Stimulated activated naive CD8-positive, alpha-beta T cell treated with anti-CD3 and anti-CD28 coated beads, Interleukin-15, Interleukin-2, amounts not matched to agents 100 ng/mL and 50 ng/mL, for 24 hours (primary cell): ENCODE data around the gene PKP3.
"Not testable (repeated sequence)": the region's sequence is repeated elsewhere in the genome, so short reads cannot be mapped to it uniquely, and the experiment has no call there.

Experiments
- H3K27ac Mint-ChIP-seq: one replicate; pipeline ENCODE4 v1.8.0; 2021; ENCODE audit warnings: mild to moderate bottlenecking, mixed read lengths
- H3K27me3 Mint-ChIP-seq: one replicate; pipeline ENCODE4 v1.8.0; 2021; ENCODE audit warnings: mixed read lengths
- H3K36me3 Mint-ChIP-seq: one replicate; pipeline ENCODE4 v1.8.0; 2021; ENCODE audit warnings: low read depth, mixed read lengths
- H3K4me1 Mint-ChIP-seq: one replicate; pipeline ENCODE4 v1.8.0; 2021; ENCODE audit warnings: low read depth, mixed read lengths
- H3K4me3 Mint-ChIP-seq: one replicate; pipeline ENCODE4 v1.8.0; 2021; ENCODE audit warnings: mild to moderate bottlenecking, mixed read lengths
- H3K9me3 Mint-ChIP-seq: one replicate; pipeline ENCODE4 v1.8.0; 2021; ENCODE audit warnings: mixed read lengths

PKP3 gene

GRCh38 chr11:359181-359714 lies 34.8 kb upstream of the PKP3 start:
- no peaks in the 10 kb centered on the region for H3K27me3 Mint-ChIP-seq
- H3K27ac Mint-ChIP-seq = no peak overlapping the region
- H3K36me3 Mint-ChIP-seq = no peaks in the 10 kb centered on the region
- peaks cover 4% of the 10 kb centered on the region for H3K9me3 Mint-ChIP-seq
- H3K4me3 Mint-ChIP-seq = no peak overlapping the region
- H3K4me1 Mint-ChIP-seq = peaks cover 24% of the 10 kb centered on the region

DNA sequence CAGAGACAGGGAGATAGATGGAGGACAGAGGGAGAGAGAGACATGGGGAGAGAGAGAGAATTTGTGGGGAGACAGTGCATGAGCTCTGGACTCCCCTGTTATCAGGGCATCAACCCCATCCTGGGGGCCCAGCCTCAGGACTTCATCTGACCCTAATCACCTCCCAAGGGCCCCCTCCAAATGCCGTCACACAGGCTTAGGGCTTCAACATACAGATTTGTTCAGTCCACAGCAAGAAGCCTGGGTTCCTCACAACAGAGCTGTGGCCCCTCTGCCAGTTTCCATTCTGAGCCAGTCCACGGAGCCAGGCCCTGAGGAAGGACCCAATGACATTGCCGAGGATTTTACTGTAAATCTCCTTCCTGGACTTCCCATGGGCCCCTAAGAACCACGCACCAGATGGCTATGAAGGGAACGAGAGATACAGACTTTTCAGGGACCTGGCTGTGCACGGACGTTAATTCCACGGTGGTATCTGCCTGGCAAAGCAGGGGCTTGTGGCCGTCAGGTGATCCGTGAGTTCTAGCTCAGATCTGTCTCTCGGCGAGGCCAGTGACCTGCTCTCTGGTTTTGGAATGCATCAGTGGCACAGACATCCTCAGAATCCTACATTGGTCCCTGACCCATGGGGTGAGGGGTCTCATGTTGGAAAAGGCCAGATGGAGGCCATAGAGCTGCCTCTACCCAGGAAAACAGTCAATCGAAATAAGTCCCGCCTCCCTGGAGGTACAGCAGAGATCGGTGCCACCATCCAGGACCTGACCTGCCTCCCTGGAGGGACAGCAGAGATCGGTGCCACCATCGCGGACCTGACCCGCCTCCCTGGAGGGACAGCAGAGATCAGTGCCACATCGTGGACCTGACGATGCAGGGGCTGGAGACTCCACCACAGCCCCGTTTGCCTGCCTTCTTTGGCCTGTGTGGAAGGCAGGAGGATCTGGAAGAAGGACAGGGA lies 33.4 kb upstream of the PKP3 start:
- Mint-ChIP-seq H3K36me3 (no peaks in the 10 kb centered on the region), H3K27ac (no peak overlapping the region), H3K27me3 (no peaks in the 10 kb centered on the region), H3K4me1 (peaks cover 11% of the 10 kb centered on the region), H3K9me3 (peaks cover 4% of the 10 kb centered on the region), H3K4me3 (no peak overlapping the region)

DNA sequence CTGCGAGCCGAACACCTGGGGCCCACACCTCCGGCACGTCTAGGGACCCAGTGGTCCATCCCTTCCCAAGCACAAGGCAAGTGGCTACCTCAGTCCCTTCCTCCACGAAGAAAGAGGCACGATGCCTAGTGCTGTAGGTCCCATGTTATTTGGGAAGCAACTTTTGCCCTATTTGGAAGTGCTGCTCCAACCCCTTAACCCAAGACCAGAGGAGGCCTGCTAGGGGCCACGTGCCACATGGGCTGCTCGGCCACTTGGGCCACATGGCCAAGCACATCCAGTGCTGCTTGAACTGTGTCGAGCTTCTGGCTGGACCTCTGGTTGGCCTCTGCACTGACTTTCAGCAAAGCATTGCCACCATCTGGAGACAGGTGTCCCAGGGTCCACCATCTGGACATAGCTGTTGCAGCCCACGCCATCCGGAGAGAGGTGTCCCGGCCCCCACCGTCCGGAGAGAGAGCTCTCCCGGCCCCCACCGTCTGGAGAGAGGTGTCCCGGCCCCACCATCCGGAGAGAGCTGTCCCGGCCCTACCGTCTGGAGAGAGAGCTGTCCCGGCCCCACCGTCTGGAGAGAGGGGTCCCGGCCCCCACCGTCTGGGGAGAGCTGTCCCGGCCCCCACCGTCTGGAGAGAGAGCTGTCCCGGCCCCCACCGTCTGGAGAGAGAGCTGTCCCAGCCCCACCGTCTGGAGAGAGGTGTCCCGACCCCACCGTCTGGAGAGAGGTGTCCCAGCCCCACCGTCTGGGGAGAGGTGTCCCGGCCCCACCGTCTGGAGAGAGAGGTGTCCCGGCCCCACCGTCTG lies 31.2 kb upstream of the PKP3 start:
- H3K27me3 Mint-ChIP-seq = peaks cover 13% of the 10 kb centered on the region
- no peak overlapping the region for H3K27ac Mint-ChIP-seq
- H3K4me1 Mint-ChIP-seq = peaks cover 12% of the 10 kb centered on the region
- H3K9me3 Mint-ChIP-seq = peaks cover 4% of the 10 kb centered on the region
- no peak overlapping the region for H3K4me3 Mint-ChIP-seq
- H3K36me3 Mint-ChIP-seq = no peaks in the 10 kb centered on the region

DNA sequence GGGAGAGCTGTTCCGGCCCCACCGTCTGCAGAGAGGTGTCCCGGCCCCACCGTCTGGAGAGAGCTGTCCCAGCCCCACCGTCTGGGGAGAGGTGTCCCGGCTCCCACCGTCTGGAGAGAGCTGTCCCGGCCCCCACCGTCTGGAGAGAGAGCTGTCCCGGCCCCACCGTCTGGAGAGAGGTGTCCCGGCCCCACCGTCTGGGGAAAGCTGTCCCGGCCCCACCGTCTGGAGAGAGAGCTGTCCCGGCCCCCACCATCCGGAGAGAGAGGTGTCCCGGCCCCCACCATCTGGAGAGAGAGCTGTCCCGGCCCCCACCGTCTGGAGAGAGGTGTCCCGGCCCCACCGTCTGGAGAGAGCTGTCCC lies 30.6 kb upstream of the PKP3 start:
- H3K4me1 Mint-ChIP-seq = peaks cover 17% of the 10 kb centered on the region
- H3K36me3 Mint-ChIP-seq = not testable (repeated sequence)

DNA sequence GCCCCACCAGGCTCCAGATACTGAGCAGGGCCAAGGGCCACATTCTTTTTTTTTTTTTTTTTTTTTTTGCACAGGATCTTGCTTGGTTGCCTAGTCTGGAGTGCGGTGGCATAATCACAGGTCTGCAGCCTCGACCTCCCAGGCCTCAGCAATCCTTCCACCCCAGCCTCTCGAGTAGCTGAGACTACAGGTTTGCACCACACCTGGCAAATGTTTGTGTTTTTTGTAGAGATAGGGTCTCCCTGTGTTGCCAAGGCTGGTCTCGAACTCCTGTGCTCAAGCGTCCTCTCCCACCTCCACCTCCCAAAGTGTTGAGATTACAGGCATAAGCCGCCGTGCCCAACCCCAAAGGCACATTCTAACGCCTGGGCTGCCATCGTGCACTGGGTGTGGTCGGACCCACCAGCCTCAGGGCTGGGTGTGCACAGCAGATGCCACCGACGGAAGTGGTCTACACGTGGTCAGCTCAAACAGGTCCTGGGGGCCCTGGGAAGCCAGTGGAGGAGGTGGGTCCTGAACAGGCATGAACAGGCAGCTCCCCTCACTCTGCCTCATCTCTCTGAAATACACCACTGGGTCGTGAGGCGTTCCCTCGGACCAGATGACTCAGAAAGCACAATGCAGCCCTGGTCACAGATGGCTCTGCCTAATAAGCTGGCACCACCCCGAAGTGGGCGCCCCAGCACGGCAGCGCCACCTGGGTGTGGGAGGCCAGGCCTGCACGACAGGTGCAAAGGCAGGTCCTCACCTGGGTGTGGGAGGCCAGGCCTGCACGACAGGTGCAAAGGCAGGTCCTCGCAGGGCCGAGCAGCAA lies 29.9 kb upstream of the PKP3 start:
- no peaks in the 10 kb centered on the region for H3K36me3 Mint-ChIP-seq
- H3K4me3 Mint-ChIP-seq = no peak overlapping the region
- peaks cover 14% of the 10 kb centered on the region for H3K4me1 Mint-ChIP-seq
- peaks cover 22% of the 10 kb centered on the region for H3K27me3 Mint-ChIP-seq
- H3K27ac Mint-ChIP-seq = no peak overlapping the region
- peaks cover 4% of the 10 kb centered on the region for H3K9me3 Mint-ChIP-seq

More for the DNA sequence above, 30.6 kb upstream of the PKP3 start:
- not testable (repeated sequence) for H3K4me3 Mint-ChIP-seq, H3K9me3 Mint-ChIP-seq, H3K27ac Mint-ChIP-seq
- peaks cover 19% of the 10 kb centered on the region for H3K27me3 Mint-ChIP-seq

DNA sequence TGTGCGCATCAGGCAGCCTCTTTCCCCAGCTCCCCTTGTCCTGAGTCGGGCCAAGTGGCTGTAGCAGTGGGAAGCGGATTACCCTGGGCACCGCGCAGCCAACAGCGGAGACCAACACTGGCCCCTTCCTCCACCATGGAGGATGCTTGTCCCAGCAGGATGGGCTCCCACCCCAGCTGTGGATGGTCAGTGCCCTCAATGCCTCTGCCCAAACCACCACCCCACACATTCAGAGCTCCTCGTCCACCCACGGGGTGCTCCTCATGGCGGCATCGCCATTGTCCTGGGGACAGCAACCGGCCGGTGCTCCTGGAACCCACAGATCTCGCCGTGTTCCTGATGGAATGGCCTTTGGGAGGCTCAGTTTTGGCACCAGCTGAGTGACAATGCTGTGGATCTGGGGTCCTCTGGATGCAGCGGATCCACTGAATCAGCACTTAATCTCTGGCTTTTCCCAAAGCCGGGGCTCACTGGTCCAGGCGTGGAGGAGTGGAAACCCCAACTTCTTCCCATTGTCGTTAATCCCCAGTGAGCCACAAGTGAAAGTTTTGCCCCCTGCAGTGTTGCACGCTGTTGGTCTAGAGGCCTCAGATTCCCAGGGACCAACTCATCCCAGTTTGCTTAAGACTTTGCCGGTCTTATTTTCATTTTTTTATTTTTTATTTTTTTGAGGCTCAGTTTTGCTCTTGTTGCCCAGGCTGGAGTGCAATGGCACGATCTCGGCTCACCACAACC lies 28.9 kb upstream of the PKP3 start:
- H3K27me3 Mint-ChIP-seq = peaks cover 24% of the 10 kb centered on the region
- H3K9me3 Mint-ChIP-seq = peaks cover 4% of the 10 kb centered on the region

DNA sequence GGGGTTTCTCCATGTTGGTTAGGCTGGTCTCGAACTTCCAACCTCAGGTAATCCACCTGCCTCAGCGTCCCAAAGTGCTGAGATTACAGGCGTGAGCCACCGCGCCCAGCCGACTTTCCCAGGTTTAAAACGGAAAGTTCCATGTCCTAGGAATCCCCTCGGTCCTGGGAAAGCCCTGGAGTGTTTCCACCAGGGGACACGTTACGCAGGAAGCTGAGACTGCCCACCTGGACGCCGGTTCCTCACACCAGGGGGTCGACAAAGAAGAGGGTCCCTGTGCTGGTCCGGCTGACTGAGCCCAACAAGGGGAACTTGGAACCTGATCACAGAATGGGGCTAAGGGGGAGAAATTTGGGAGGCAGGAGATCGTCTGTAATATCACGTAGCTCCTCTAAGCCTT lies 28.2 kb upstream of the PKP3 start:
- Mint-ChIP-seq H3K27ac (no peak overlapping the region), H3K4me1 (peaks cover 17% of the 10 kb centered on the region), H3K36me3 (no peaks in the 10 kb centered on the region), H3K4me3 (no peak overlapping the region), H3K27me3 (peaks cover 29% of the 10 kb centered on the region), H3K9me3 (peaks cover 4% of the 10 kb centered on the region)

More for the DNA sequence above, 28.9 kb upstream of the PKP3 start:
- H3K4me1 Mint-ChIP-seq = peaks cover 12% of the 10 kb centered on the region
- no peak overlapping the region for H3K27ac Mint-ChIP-seq
- no peaks in the 10 kb centered on the region for H3K36me3 Mint-ChIP-seq
- H3K4me3 Mint-ChIP-seq = no peak overlapping the region

DNA sequence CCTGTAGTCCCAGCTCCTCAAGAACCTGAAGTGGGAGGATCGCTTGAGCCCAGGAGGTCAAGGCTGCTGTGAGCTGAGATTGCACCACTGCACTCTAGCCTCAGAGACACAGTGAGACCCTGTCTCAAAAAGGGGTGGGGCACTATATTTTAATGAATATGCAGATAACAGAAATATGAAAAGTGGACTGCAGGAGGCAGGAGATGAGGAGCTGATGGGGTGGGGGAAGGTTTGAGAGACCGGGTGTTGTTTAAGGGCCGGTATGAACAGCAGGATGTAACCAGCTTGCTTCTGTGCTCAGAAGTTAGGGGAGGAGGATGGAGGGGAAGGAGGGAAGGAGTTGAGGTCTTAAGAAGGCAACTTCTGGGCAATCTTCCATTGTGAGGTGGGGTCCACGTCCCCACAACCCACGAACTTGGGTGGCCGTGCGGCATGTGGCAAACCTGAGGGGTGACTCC lies 26.0 kb upstream of the PKP3 start:
- Mint-ChIP-seq H3K27me3 (peaks cover 36% of the 10 kb centered on the region), H3K36me3 (no peaks in the 10 kb centered on the region), H3K4me1 (peaks cover 17% of the 10 kb centered on the region), H3K9me3 (no peaks in the 10 kb centered on the region), H3K4me3 (no peak overlapping the region), H3K27ac (no peak overlapping the region)

DNA sequence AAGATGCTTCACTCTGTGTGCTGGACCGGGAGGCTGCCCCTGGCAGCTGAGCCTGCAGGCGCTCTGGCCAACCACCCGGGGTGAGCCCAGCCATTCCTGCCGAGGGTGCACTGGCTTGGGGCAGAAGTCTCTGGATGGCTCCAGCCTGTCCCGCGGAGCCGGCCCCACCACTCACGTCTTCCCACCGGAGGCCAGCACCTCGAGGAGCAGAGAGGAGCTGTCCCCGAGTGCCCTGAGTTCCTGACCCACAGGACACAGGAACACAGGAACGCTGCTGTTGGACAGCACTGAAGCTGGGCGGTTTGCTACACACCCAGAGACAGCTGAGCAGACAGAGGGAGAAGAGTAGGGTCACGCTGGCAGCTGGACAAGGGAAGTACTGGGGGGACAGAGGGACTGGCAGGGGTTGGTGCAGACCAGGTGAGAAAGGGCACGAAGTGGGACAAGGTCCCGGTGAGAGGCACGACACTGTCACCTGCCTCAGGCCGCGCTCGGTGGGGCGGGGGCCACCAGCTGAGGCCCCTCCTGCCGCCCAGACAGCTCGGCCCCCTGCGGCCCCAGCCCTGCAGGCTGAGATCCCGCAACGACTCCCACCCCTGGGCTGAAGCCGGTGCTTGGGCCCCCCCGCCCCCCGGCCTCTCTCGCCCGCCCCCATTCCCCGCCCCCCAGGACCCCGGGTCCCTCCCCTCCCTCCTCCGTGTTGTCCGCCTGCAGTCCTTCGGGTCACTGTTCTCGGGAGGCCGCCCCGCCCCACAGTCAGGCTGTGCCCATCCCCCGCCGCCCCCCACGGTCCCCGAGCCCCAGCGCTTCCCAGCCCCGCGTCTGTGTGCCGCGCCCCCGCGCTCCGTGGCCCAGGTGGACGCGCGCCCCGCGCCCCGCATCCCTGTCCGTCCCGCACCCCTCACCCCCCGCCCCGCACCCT lies 25.3 kb upstream of the PKP3 start:
- Mint-ChIP-seq H3K36me3 (no peaks in the 10 kb centered on the region), H3K4me1 (peaks cover 17% of the 10 kb centered on the region), H3K27me3 (peaks cover 36% of the 10 kb centered on the region), H3K4me3 (peak overlapping the region; percentile 74), H3K9me3 (no peaks in the 10 kb centered on the region), H3K27ac (no peak overlapping the region)

DNA sequence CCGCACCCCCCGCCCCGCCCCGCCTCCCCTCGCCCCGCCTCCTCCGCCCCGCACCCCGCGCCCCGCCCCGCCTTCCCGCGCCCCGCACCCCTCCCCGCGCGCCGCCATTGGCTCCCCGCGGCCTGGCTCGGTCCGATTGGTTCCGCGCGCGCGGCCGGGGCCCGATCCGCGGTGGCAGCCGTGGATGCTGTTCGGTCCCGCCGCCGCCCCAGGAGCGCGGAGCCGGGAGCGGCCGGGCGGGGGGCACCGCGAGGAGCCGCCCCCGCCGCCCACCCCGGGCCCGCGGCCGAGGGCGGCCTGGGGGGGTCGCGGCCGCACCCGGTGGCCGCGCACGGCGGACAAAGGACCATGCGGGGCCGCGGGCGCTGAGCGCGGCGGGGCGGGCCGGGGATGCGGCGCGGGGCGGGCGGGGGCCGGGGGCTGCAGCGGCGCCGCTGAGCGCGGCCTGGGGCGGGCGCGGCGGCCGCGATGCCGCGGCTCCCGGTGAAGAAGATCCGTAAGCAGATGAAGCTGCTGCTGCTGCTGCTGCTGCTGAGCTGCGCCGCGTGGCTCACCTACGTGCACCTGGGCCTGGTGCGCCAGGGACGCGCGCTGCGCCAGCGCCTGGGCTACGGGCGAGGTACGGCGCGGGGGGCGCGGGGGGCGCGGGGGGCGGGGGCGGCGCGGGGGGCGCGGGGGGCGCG lies 24.5 kb upstream of the PKP3 start, which contains the start of gene B4GALNT4:
Gene B4GALNT4, plus strand, starts transcription at position 164 of the 683 bp plus-strand sequence. Its CDS starts 305 bp downstream, at position 469.
- H3K4me1 Mint-ChIP-seq = peaks cover 17% of the 10 kb centered on the region
- no peaks in the 10 kb centered on the region for H3K36me3 Mint-ChIP-seq
- no peak within 1 kb of the TSS for H3K27ac Mint-ChIP-seq
- peaks cover 36% of the 10 kb centered on the region for H3K27me3 Mint-ChIP-seq
- H3K9me3 Mint-ChIP-seq = no peaks in the 10 kb centered on the region
- peak within 1 kb of the TSS; percentile 74 for H3K4me3 Mint-ChIP-seq

DNA sequence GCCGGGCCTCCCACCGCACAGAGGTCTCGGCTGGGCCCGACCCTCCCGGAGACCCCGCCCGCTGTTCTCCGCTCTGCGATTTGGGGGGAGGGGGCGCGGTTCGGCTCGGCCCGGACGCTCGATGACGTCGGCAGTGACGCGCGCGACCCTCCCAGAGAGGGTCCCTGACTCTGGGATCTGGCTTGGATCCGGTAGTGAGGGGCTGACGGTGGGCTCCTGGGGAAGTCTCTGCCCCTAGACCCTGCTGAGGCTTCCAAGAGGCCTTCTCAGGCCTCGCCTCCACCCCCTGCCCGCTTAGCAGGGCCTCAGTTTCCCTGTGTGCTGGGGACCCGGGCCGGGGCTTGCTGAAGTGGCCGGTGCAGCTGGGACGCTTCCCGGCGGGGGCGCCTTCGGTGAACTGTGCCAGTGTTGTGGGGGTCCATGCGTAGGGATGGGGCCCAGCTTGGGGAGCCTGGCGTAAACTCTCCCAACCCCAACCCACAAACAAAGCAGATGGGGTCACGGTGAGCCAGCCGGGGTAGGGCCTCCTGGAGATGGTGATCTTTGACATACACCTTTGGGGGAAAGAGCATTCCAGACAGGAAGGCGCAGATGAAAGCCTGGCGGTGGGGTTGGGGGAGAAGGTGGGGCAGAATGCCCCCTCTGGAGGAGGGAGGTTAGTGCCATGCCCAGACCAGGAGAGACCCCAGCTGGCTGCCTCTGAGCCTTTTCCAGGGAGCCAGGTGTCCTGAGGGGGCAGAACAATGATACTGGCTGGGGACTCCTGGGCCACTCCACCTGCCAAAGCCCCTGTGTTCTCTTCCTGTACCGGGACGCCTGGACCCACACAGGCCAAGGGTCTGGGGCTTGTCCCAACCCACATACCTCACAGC lies 23.7 kb upstream of the PKP3 start:
- Mint-ChIP-seq H3K4me3 (peak overlapping the region; percentile 53), H3K27ac (no peak overlapping the region), H3K9me3 (no peaks in the 10 kb centered on the region), H3K27me3 (peaks cover 36% of the 10 kb centered on the region), H3K4me1 (peaks cover 17% of the 10 kb centered on the region), H3K36me3 (no peaks in the 10 kb centered on the region)

DNA sequence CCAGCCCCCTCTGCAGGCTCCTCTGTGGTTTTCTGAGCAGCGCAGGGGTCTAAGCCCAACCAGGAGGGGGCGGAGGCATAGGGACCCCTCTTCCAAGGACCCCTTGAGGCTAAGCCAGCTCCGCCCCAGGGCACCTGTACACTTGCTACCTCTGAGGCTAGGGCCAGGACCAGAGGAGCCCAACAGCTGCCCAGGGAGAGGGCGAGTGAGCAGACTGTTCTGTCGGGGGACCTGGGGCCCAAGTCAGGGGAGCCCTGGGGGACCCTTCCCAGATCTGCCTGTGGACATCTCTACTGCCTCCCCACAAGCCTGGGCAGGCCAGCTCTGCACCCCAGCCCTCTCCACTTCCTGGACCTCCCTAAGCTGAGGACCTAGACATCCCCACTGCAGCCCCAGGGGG lies 23.0 kb upstream of the PKP3 start:
- no peak overlapping the region for H3K4me3 Mint-ChIP-seq
- peaks cover 36% of the 10 kb centered on the region for H3K27me3 Mint-ChIP-seq
- no peaks in the 10 kb centered on the region for H3K9me3 Mint-ChIP-seq
- H3K4me1 Mint-ChIP-seq = peaks cover 17% of the 10 kb centered on the region
- H3K27ac Mint-ChIP-seq = no peak overlapping the region
- no peaks in the 10 kb centered on the region for H3K36me3 Mint-ChIP-seq
